Trophoblast cell (in vitro differentiated cells and primary cell): ENCODE data around the gene CHIA. TPM values are rescaled to one million over a fixed set of nuclear protein-coding genes. Genes with fewer than 3 reads are reported as not detected.

Experiments used
- DNase-seq, 2 donors: peaks; one replicate each; pipeline ENCODE4 v3.0.0-alpha.2; 2016
- H2AFZ ChIP-seq: 2 replicates; pipeline ENCODE4 v1.6.1; 2013; ENCODE audit warnings: low read length, moderate library complexity, mild to moderate bottlenecking; ENCODE audit not compliant: insufficient read depth, poor library complexity
- H2AK5ac ChIP-seq: 2 replicates; pipeline ENCODE4 v1.6.1; 2013; ENCODE audit warnings: mild to moderate bottlenecking, low read length
- H2BK120ac ChIP-seq: 2 replicates; pipeline ENCODE4 v1.6.1; 2013; ENCODE audit warnings: low read length, mild to moderate bottlenecking, moderate library complexity; ENCODE audit not compliant: insufficient read depth, poor library complexity
- H2BK12ac ChIP-seq: 2 replicates; pipeline ENCODE4 v1.6.1; 2013; ENCODE audit warnings: mild to moderate bottlenecking, low read length, moderate library complexity
- H2BK5ac ChIP-seq: 2 replicates; pipeline ENCODE4 v1.6.1; 2013; ENCODE audit warnings: low read length, low read depth, moderate library complexity, mild to moderate bottlenecking; ENCODE audit not compliant: poor library complexity
- H3K14ac ChIP-seq: 2 replicates; pipeline ENCODE4 v1.6.1; 2013; ENCODE audit warnings: mild to moderate bottlenecking, low read length
- H3K18ac ChIP-seq: 2 replicates; pipeline ENCODE4 v1.6.1; 2013; ENCODE audit warnings: mild to moderate bottlenecking, low read length
- H3K23ac ChIP-seq: 2 replicates; pipeline ENCODE4 v1.6.1; 2013; ENCODE audit warnings: low read length
- H3K27ac ChIP-seq: 2 replicates; pipeline ENCODE4 v1.5.1; 2013; ENCODE audit warnings: low read depth, mild to moderate bottlenecking, inconsistent platforms, low read length, moderate library complexity
- H3K27me3 ChIP-seq: 2 replicates; pipeline ENCODE4 v1.6.1; 2013; ENCODE audit warnings: inconsistent platforms, mild to moderate bottlenecking, low read length, moderate library complexity; ENCODE audit not compliant: insufficient read depth
- H3K36me3 ChIP-seq, 2 experiments: 1 replicate in 1 of 2; 2 replicates in 1 of 2; pipeline ENCODE4 v1.6.1; 2013; ENCODE audit warnings: low read length in 2 of 2, mild to moderate bottlenecking in 2 of 2, moderate library complexity in 1 of 2; ENCODE audit not compliant: insufficient read depth in 2 of 2, control insufficient read depth in 1 of 2
- H3K4ac ChIP-seq: 2 replicates; pipeline ENCODE4 v1.6.1; 2013; ENCODE audit warnings: low read depth, mild to moderate bottlenecking, low read length, moderate library complexity
- H3K4me1 ChIP-seq, 2 experiments: 1 replicate in 1 of 2; 2 replicates in 1 of 2; pipeline ENCODE4 v1.6.1; 2013; ENCODE audit warnings: low read length in 2 of 2, mild to moderate bottlenecking in 2 of 2, moderate library complexity in 1 of 2; ENCODE audit not compliant: insufficient read depth in 2 of 2, control insufficient read depth in 1 of 2
- H3K4me2 ChIP-seq: 2 replicates; pipeline ENCODE4 v1.6.1; 2013; ENCODE audit warnings: inconsistent platforms, mild to moderate bottlenecking, low read length, moderate library complexity
- H3K4me3 ChIP-seq: 2 replicates; pipeline ENCODE4 v1.5.1; 2013; ENCODE audit warnings: mild to moderate bottlenecking, low read depth, low read length, inconsistent platforms
- H3K79me1 ChIP-seq: one replicate; pipeline ENCODE4 v1.6.1; 2013; ENCODE audit warnings: low read length
- H3K79me2 ChIP-seq: 2 replicates; pipeline ENCODE4 v1.6.1; 2013; ENCODE audit warnings: low read length, mild to moderate bottlenecking; ENCODE audit not compliant: control insufficient read depth, insufficient read depth, poor library complexity
- H3K9ac ChIP-seq: 2 replicates; pipeline ENCODE4 v1.6.1; 2013; ENCODE audit warnings: mild to moderate bottlenecking, low read length
- H3K9me3 ChIP-seq: 2 replicates; pipeline ENCODE4 v1.6.1; 2013; ENCODE audit warnings: low read depth, mild to moderate bottlenecking, control low read depth, inconsistent platforms, low read length; ENCODE audit not compliant: insufficient read depth
- H4K12ac ChIP-seq: 2 replicates; pipeline ENCODE4 v1.6.1; 2013; ENCODE audit warnings: low read depth, mild to moderate bottlenecking, low read length, moderate library complexity
- H4K8ac ChIP-seq: 2 replicates; pipeline ENCODE4 v1.6.1; 2013; ENCODE audit warnings: low read depth, mild to moderate bottlenecking, low read length, moderate library complexity
- H4K91ac ChIP-seq: one replicate; pipeline ENCODE4 v1.6.1; 2013; ENCODE audit warnings: low read depth, mild to moderate bottlenecking, low read length, moderate library complexity
- WGBS: extraction: QIAGEN DNeasy Blood & Tissue Kit; methylation state at CpG from one replicate; pipeline ENCODE4 v1.1.7; 2013; ENCODE audit warnings: missing lambda C conversion rate; ENCODE audit not compliant: insufficient read length, insufficient coverage; ENCODE audit errors: extremely low coverage; 5-methylcytosine and 5-hydroxymethylcytosine counted together
- polyA plus RNA-seq: library from polyadenylated mRNA; stranded (reverse); fragments of 200-250 nt; gene quantifications from 2 replicates; pipeline ENCODE4 v1.2.3, GENCODE V29; 2013

The CHIA gene
- not detected in 2 replicates for polyA plus RNA-seq

GRCh38 chr1:111290630-111291029 lies at the start of gene CHIA:
CHIA (plus strand) TSS chr1:111290851; CDS start chr1:111310468, 19,617 bp downstream.
- Histone ChIP-seq H3K4me2 (no peak within 1 kb of the TSS), H3K4me1 (peaks cover 2% of the 10 kb centered on the region in 2 experiments), H3K79me2 (no peaks in the 10 kb centered on the region), H2BK5ac (no peak within 1 kb of the TSS), H3K23ac (no peak within 1 kb of the TSS), H2AK5ac (no peak within 1 kb of the TSS), H3K27ac (no peak within 1 kb of the TSS), H3K18ac (no peak within 1 kb of the TSS), H3K14ac (no peak within 1 kb of the TSS), H2BK12ac (no peak within 1 kb of the TSS), H2AFZ (no peak within 1 kb of the TSS), H2BK120ac (no peak within 1 kb of the TSS), H3K9ac (no peak within 1 kb of the TSS), H4K8ac (no peak within 1 kb of the TSS), H3K4me3 (no peak within 1 kb of the TSS), H3K36me3 (no peaks in the 10 kb centered on the region), H4K12ac (no peak within 1 kb of the TSS), H3K27me3 (no peaks in the 10 kb centered on the region), H3K79me1 (peaks cover under 1% of the 10 kb centered on the region), H3K9me3 (peaks cover under 1% of the 10 kb centered on the region), H4K91ac (no peak within 1 kb of the TSS), H3K4ac (no peak within 1 kb of the TSS)
- DNase-seq = no peak
- WGBS = no CpG with 5 or more reads among the region's 7 CpGs

GRCh38 chr1:111241797-111242196 lies 48.9 kb upstream of the CHIA start:
- Histone ChIP-seq H3K23ac (no peak overlapping the region), H3K27me3 (no peaks in the 10 kb centered on the region), H2BK12ac (peak overlapping the region; percentile 59), H4K8ac (no peak overlapping the region), H3K36me3 (no peaks in the 10 kb centered on the region), H2AK5ac (no peak overlapping the region), H3K4me2 (no peak overlapping the region), H3K4me3 (no peak overlapping the region), H3K9me3 (peaks cover 1% of the 10 kb centered on the region), H3K79me1 (peaks cover 14% of the 10 kb centered on the region), H3K14ac (no peak overlapping the region), H3K4me1 (peaks cover 5 to 11% of the 10 kb centered on the region in 2 experiments), H3K18ac (no peak overlapping the region), H4K91ac (no peak overlapping the region), H2AFZ (no peak overlapping the region), H3K27ac (no peak overlapping the region), H4K12ac (no peak overlapping the region), H2BK120ac (no peak overlapping the region), H3K79me2 (no peaks in the 10 kb centered on the region), H3K4ac (no peak overlapping the region), H3K9ac (no peak overlapping the region), H2BK5ac (peak overlapping the region; percentile 24)
- WGBS = no CpG with 5 or more reads among the region's 2 CpGs
- peak; percentile 39 to 74 for DNase-seq

- H2AK5ac ChIP-seq = peak overlapping the region; percentile 18
- H4K91ac ChIP-seq = no peak overlapping the region
- no peak overlapping the region for H3K27ac ChIP-seq
- no peaks in the 10 kb centered on the region for H3K27me3 ChIP-seq
- H3K9me3 ChIP-seq = peaks cover 1% of the 10 kb centered on the region
- no peak for DNase-seq
- peak overlapping the region; percentile 2 for H4K8ac ChIP-seq
- H3K9ac ChIP-seq = no peak overlapping the region
- no peak overlapping the region for H3K4me2 ChIP-seq
- WGBS = no CpG with 5 or more reads among the region's 4 CpGs
- no peaks in the 10 kb centered on the region for H3K36me3 ChIP-seq
- no peak overlapping the region for H2BK120ac ChIP-seq
- peak overlapping the region; percentile 12 for H2BK12ac ChIP-seq
- H3K23ac ChIP-seq = no peak overlapping the region
- peaks cover 7% of the 10 kb centered on the region for H3K79me1 ChIP-seq
- H3K4me3 ChIP-seq = no peak overlapping the region
- no peak overlapping the region for H2AFZ ChIP-seq
- no peak overlapping the region for H3K4ac ChIP-seq
- H3K14ac ChIP-seq = no peak overlapping the region
- H3K4me1 ChIP-seq = peaks cover 5 to 10% of the 10 kb centered on the region in 2 experiments
- H4K12ac ChIP-seq = no peak overlapping the region
- H2BK5ac ChIP-seq = no peak overlapping the region
- H3K18ac ChIP-seq = no peak overlapping the region
- H3K79me2 ChIP-seq = no peaks in the 10 kb centered on the region
Measured at GRCh38 chr1:111242805-111243523, 47.7 kb upstream of the CHIA start.

GRCh38 chr1:111247125-111247838 lies 43.4 kb upstream of the CHIA start:
- peaks cover 3% of the 10 kb centered on the region for H3K9me3 ChIP-seq
- no peak overlapping the region for H2AFZ ChIP-seq
- no peak for DNase-seq
- no peak overlapping the region for H3K27ac ChIP-seq
- no peak overlapping the region for H2AK5ac ChIP-seq
- peaks cover 4 to 7% of the 10 kb centered on the region in 2 experiments for H3K4me1 ChIP-seq
- no CpG with 5 or more reads among the region's 5 CpGs for whole genome bisulfite sequencing
- H3K4ac ChIP-seq = no peak overlapping the region
- H3K14ac ChIP-seq = no peak overlapping the region
- H3K79me2 ChIP-seq = no peaks in the 10 kb centered on the region
- H3K4me2 ChIP-seq = no peak overlapping the region
- no peak overlapping the region for H4K8ac ChIP-seq
- no peak overlapping the region for H3K9ac ChIP-seq
- H3K27me3 ChIP-seq = no peaks in the 10 kb centered on the region
- no peak overlapping the region for H2BK120ac ChIP-seq
- no peak overlapping the region for H3K4me3 ChIP-seq
- no peak overlapping the region for H4K12ac ChIP-seq
- H3K79me1 ChIP-seq = no peaks in the 10 kb centered on the region
- H4K91ac ChIP-seq = no peak overlapping the region
- no peak overlapping the region for H2BK5ac ChIP-seq
- H3K18ac ChIP-seq = no peak overlapping the region
- H3K23ac ChIP-seq = no peak overlapping the region
- no peak overlapping the region for H2BK12ac ChIP-seq
- H3K36me3 ChIP-seq = no peaks in the 10 kb centered on the region
